NCI-H1694 treated with DMSO at 0.1 percent for 48 hours (cell line): ENCODE measurements around the gene NPAS3.
A peak's percentile ranks its signal among the peaks of the same experiment; 100 is the strongest.

Experiments used
- DNase-seq: peaks from one replicate; lab custom pipeline; 2025; lab: John Stamatoyannopoulos, UW

The NPAS3 gene

GRCh38 chr14:33556382-33557121, 617.9 kb downstream of the NPAS3 start:
- no peak for DNase-seq

GRCh38 chr14:33560718-33561431, 622.2 kb downstream of the NPAS3 start:
- DNase-seq, result no peak

GRCh38 chr14:33561488-33562175, 623.0 kb downstream of the NPAS3 start:
- peak; percentile 99 for DNase-seq

GRCh38 chr14:33563191-33563900, 624.7 kb downstream of the NPAS3 start:
- no peak for DNase-seq

GRCh38 chr14:33563901-33564197, 625.2 kb downstream of the NPAS3 start:
- DNase-seq, result no peak

GRCh38 chr14:33564774-33565630, 626.3 kb downstream of the NPAS3 start:
- no peak for DNase-seq

GRCh38 chr14:33566082-33566481, 627.4 kb downstream of the NPAS3 start:
- DNase-seq, result no peak

- no peak for DNase-seq
Observed at GRCh38 chr14:33567023-33567728, 628.5 kb downstream of the NPAS3 start.

GRCh38 chr14:33567731-33568130, 629.1 kb downstream of the NPAS3 start:
- no peak for DNase-seq

- no peak for DNase-seq
Observed at GRCh38 chr14:33568935-33569579, 630.4 kb downstream of the NPAS3 start.

- no peak for DNase-seq
Observed at GRCh38 chr14:33569821-33570687, 631.4 kb downstream of the NPAS3 start.

GRCh38 chr14:33570694-33571310, 632.1 kb downstream of the NPAS3 start:
- no peak for DNase-seq

- no peak for DNase-seq
Observed at GRCh38 chr14:33573301-33573880, 634.7 kb downstream of the NPAS3 start.

- DNase-seq, result no peak
Observed at GRCh38 chr14:33576014-33576413, 637.3 kb downstream of the NPAS3 start.

GRCh38 chr14:33578461-33579216, 640.0 kb downstream of the NPAS3 start:
- DNase-seq, result no peak

- DNase-seq, result no peak
Observed at GRCh38 chr14:33580231-33580749, 641.6 kb downstream of the NPAS3 start.

- DNase-seq, result no peak
Observed at GRCh38 chr14:33580841-33581240, 642.2 kb downstream of the NPAS3 start.

- DNase-seq, result no peak
Observed at GRCh38 chr14:33584697-33585096, 646.0 kb downstream of the NPAS3 start.
